Thymus (tissue), 11 donors: ENCODE measurements around the gene CDON. TPM values are rescaled to one million over a fixed set of nuclear protein-coding genes. Genes with fewer than 3 reads are reported as not detected.

Experiments
- DNase-seq, 9 donors: peaks; one replicate each; pipeline ENCODE4 v3.0.0-alpha.2; 2013; ENCODE audit warnings: low spot score in 9 of 9, low read depth in 6 of 9, missing footprints in 1 of 9
- H3K27ac ChIP-seq, 2 donors: one replicate each; pipeline ENCODE4 v1.5.1; 2013; ENCODE audit warnings: control low read depth in 1 of 2, low read depth in 1 of 2, low read length in 1 of 2, mild to moderate bottlenecking in 1 of 2, moderate library complexity in 1 of 2
- H3K27me3 ChIP-seq, 2 donors: one replicate each; pipeline ENCODE4 v1.5.1; 2013; ENCODE audit warnings: low read length in 1 of 2; ENCODE audit not compliant: control insufficient read depth in 2 of 2, insufficient read depth in 1 of 2
- H3K36me3 ChIP-seq, 2 donors: one replicate each; pipeline ENCODE4 v1.5.1; 2013; ENCODE audit warnings: low read length in 1 of 2, mild to moderate bottlenecking in 1 of 2, moderate library complexity in 1 of 2; ENCODE audit not compliant: control insufficient read depth in 2 of 2, insufficient read depth in 2 of 2
- H3K4me1 ChIP-seq, 2 donors: one replicate each; pipeline ENCODE4 v1.5.1; 2013; ENCODE audit warnings: low read length in 2 of 2; ENCODE audit not compliant: control insufficient read depth in 2 of 2, insufficient read depth in 2 of 2
- H3K4me3 ChIP-seq, 2 donors: one replicate each; pipeline ENCODE4 v1.5.1; 2013; ENCODE audit warnings: low read length in 2 of 2, control low read depth in 1 of 2, mild to moderate bottlenecking in 1 of 2
- H3K9me3 ChIP-seq, 2 donors: one replicate each; pipeline ENCODE4 v1.5.1; 2013; ENCODE audit warnings: low read length in 1 of 2, mild to moderate bottlenecking in 1 of 2; ENCODE audit not compliant: control insufficient read depth in 2 of 2, insufficient read depth in 1 of 2
- WGBS: extraction: QIAGEN DNeasy Blood & Tissue Kit; methylation state at CpG from one replicate; pipeline ENCODE4 v1.1.7; 2013; 5-methylcytosine and 5-hydroxymethylcytosine counted together
- polyA plus RNA-seq: library from polyadenylated mRNA; stranded (reverse); fragments of 200-250 nt; gene quantifications from one replicate; pipeline ENCODE4 v1.2.3, GENCODE V29; 2013
- total RNA-seq: library from RNA; stranded (reverse); fragments of 120-200 nt; gene quantifications from one replicate; pipeline ENCODE4 v1.2.4, GENCODE V29; 2013
- donor health status: healthy.

CDON gene
- total and polyA plus RNA-seq, 2 donors, result 1.4 to 3.9 TPM

DNA sequence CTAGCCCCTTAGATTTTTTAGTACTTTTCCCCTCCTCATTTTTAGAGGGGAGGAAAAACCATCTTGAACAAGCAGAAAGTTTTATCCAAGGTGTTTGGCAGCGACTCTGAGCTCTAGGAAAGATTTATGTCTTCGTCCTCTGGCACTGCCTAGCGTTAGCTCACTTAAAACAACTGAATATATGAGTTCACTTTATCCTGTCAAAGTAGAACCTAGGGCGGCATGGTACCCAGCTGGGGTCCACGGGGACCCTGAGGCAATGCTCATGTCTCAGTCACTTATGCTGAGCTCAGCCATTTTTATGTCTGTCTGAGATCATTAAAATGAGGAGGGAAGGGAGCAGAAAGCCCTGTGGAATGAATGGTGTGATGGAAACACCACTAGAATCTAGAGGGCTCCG, 131.0 kb downstream of the CDON start:
- Histone ChIP-seq H3K9me3 (no peaks in the 10 kb centered on the region), H3K27me3 (peaks cover 0 to 9% of the 10 kb centered on the region in 2 donors), H3K4me1 (peaks cover 0 to 3% of the 10 kb centered on the region in 2 donors), H3K27ac (no peak overlapping the region), H3K36me3 (no peaks in the 10 kb centered on the region), H3K4me3 (no peak overlapping the region)
- DNase-seq, result no peak
- 81% methylated on average over 6 of the region's 6 CpGs for WGBS

DNA sequence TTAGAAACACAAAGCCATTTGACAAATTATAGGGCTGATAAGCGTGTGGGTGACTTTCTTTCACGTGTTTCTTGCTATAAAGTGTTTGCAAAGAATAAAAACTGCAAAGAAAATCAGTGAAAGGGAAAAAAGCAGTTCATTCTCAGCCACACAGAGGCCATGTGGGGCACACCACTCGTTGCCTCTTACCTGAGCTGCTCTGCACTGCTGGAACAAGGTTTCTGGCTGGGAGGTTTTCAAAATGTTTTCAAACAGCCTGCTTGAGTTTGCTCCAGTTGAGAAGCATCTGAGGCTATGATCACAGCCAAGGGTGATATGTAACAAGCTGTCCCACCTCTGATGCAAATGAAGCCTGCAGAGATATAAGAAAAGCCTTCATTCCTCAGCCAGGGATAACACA, 131.6 kb downstream of the CDON start:
- Histone ChIP-seq H3K36me3 (no peaks in the 10 kb centered on the region), H3K4me1 (peaks cover 0 to 3% of the 10 kb centered on the region in 2 donors), H3K27me3 (peaks cover 0 to 10% of the 10 kb centered on the region in 2 donors), H3K27ac (no peak overlapping the region), H3K9me3 (no peaks in the 10 kb centered on the region), H3K4me3 (no peak overlapping the region)
- no peak for DNase-seq
- WGBS, result 80% methylated on average over 3 of the region's 3 CpGs

- Histone ChIP-seq H3K9me3 (no peaks in the 10 kb centered on the region), H3K27me3 (peaks cover 0 to 10% of the 10 kb centered on the region in 2 donors), H3K36me3 (no peaks in the 10 kb centered on the region), H3K4me3 (no peak overlapping the region), H3K27ac (no peak overlapping the region), H3K4me1 (peaks cover 0 to 3% of the 10 kb centered on the region in 2 donors)
- 92% methylated on average over 11 of the region's 11 CpGs for WGBS
- no peak for DNase-seq
These were observed 132.6 kb downstream of the CDON start for GRCh38 chr11:125930076-125930450.

DNA sequence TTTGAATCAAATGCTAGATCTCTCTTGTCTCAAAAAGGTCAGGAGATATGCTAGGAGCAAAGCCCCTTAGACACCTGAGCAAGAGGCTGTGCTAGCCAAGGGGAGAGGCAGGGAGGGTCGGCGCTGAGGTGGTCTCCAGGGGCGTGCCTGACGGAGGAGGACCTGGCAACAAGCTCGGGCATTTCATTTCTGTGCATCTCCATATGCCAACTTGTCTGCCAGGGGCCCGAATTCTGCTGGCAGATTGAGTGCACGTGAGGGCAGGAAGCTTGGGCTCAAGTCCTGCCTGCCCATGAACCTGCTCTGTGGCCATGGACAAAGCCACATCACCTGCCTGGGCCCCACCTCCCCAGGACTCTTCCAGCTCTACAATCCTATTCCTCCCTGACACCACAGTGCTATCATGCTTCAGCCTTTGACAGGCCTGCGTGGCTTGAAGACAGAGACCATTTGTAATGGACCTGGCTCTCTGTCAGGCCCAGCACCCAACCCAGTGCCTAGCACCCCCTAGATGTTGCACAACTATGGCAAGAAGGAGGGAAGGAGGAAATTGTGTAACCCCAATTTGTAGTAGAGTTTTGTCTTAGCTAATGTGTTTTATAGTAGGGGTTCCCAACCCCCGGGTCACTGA, 133.1 kb downstream of the CDON start:
- no peak overlapping the region for H3K4me3 ChIP-seq
- H3K4me1 ChIP-seq, result peaks cover 0 to 3% of the 10 kb centered on the region in 2 donors
- no peak for DNase-seq
- no peaks in the 10 kb centered on the region for H3K36me3 ChIP-seq
- peaks cover 0 to 10% of the 10 kb centered on the region in 2 donors for H3K27me3 ChIP-seq
- WGBS, result 92% methylated on average over 9 of the region's 9 CpGs
- no peak overlapping the region for H3K27ac ChIP-seq
- H3K9me3 ChIP-seq, result no peaks in the 10 kb centered on the region

GRCh38 chr11:125926682-125927081, 136.0 kb downstream of the CDON start:
- peaks cover 0 to 8% of the 10 kb centered on the region in 2 donors for H3K27me3 ChIP-seq
- no peaks in the 10 kb centered on the region for H3K4me1 ChIP-seq
- H3K36me3 ChIP-seq, result no peaks in the 10 kb centered on the region
- no peaks in the 10 kb centered on the region for H3K9me3 ChIP-seq
- no peak for DNase-seq
- no peak overlapping the region for H3K4me3 ChIP-seq
- no peak overlapping the region for H3K27ac ChIP-seq
- 95% methylated on average over 12 of the region's 12 CpGs for WGBS

GRCh38 chr11:125925804-125926203, 136.9 kb downstream of the CDON start:
- Histone ChIP-seq H3K9me3 (no peaks in the 10 kb centered on the region), H3K36me3 (no peaks in the 10 kb centered on the region), H3K27me3 (peaks cover 0 to 8% of the 10 kb centered on the region in 2 donors), H3K4me1 (no peaks in the 10 kb centered on the region), H3K4me3 (no peak overlapping the region), H3K27ac (no peak overlapping the region)
- no peak for DNase-seq
- WGBS, result 89% methylated on average over 3 of the region's 3 CpGs

DNA sequence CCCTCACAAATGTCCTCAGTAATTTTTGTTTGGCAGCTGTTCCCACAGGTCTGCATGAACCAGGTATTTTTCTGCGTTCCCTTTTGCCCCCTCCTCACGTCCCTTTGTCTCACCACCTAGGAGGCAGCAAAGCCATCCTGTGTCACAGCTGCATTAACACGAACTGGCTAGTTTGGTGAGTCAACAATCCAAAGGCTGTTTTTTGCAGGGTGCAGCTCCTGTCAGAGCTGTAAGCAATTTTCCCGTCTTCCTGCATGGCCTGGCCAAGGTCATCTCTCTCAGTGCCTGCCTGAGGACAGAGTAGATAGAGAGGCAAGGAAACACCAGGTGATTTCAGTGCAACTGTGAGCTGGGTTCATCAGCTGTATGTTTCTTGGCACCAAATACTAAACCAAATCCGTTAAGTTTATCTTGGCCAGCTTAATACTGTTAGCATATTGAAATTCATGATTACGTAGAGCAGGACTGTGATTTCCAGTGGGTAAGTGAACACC, 137.4 kb downstream of the CDON start:
- WGBS, result 88% methylated on average over 6 of the region's 6 CpGs
- H3K4me1 ChIP-seq, result no peaks in the 10 kb centered on the region
- no peak overlapping the region for H3K4me3 ChIP-seq
- H3K9me3 ChIP-seq, result no peaks in the 10 kb centered on the region
- no peak for DNase-seq
- H3K36me3 ChIP-seq, result no peaks in the 10 kb centered on the region
- no peak overlapping the region for H3K27ac ChIP-seq
- H3K27me3 ChIP-seq, result peaks cover 0 to 8% of the 10 kb centered on the region in 2 donors

- peaks cover 0 to 5% of the 10 kb centered on the region in 2 donors for H3K27me3 ChIP-seq
- 88% methylated on average over 9 of the region's 9 CpGs for WGBS
- H3K4me1 ChIP-seq, result no peaks in the 10 kb centered on the region
- H3K9me3 ChIP-seq, result no peaks in the 10 kb centered on the region
- H3K27ac ChIP-seq, result no peak overlapping the region
- H3K36me3 ChIP-seq, result no peaks in the 10 kb centered on the region
- no peak overlapping the region for H3K4me3 ChIP-seq
- DNase-seq, result no peak
These were observed 138.2 kb downstream of the CDON start for GRCh38 chr11:125924384-125925007.

DNA sequence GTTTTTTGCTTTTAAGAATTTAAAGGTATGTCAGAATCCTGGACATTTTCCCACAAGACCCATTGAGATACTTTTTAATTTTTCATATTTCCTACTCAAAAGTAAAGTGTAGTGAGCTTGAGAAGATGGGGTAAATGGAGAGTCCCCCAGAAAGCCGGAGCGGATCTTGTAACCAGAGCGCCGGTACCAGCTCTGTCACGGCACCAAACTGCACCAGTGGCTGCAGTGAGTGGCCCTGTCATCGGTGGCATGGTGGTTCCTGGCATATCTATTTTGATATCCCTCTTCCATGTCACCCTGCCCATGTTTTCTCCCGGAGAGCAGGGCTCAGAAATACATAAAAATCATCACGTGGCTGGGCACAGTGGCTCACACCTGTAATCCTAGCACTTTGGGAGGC, 139.0 kb downstream of the CDON start:
- Histone ChIP-seq H3K36me3 (no peaks in the 10 kb centered on the region), H3K27ac (no peak overlapping the region), H3K27me3 (peaks cover 0 to 3% of the 10 kb centered on the region in 2 donors), H3K4me3 (no peak overlapping the region), H3K4me1 (no peaks in the 10 kb centered on the region), H3K9me3 (no peaks in the 10 kb centered on the region)
- 96% methylated on average over 8 of the region's 8 CpGs for WGBS
- DNase-seq, result no peak
